Hair follicle dermal papilla cell (primary cell): ENCODE data around the gene NMBR. TPM values are rescaled to one million over a fixed set of nuclear protein-coding genes. Genes with fewer than 3 reads are reported as not detected.

ENCODE experiments used
- total RNA-seq: library from RNA; depleted of rRNA; stranded (reverse); fragments of >200 nt; gene quantifications from 2 replicates; pipeline ENCODE4 v1.2.3, GENCODE V29; 2012

The NMBR gene
- not detected in 2 replicates for total RNA-seq

GRCh38 chr6:142146828-142147662 is at the start of gene NMBR, which contains the start of gene VTA1:
Gene NMBR (minus strand): TSS chr6:142147122. CDS start chr6:142088658, 58,464 bp downstream.
Gene VTA1 (plus strand): TSS chr6:142147263. CDS start chr6:142147288, 25 bp downstream.

GRCh38 chr6:142132625-142133024 is 14.3 kb downstream of the NMBR start, which contains the start of gene GJE1:
Gene GJE1 (plus strand): TSS chr6:142132925. CDS start chr6:142133159, 234 bp downstream.

Other genes with a start within 250 kb of the NMBR start
- gene GJE1, start 14.2 kb downstream of the NMBR start, total RNA-seq = not detected in 2 replicates
- gene VTA1, start 141 bp upstream of the NMBR start, total RNA-seq = 69.0 and 69.4 TPM in 2 replicates
- gene ADGRG6, start 154.9 kb upstream of the NMBR start, total RNA-seq = 0.32 and 0.36 TPM in 2 replicates